GM21529 (cell line): ENCODE results near the gene SLC5A3.

Experiments used
- ATAC-seq: cut with Tn5 transposase; IDR thresholded peaks from one replicate; pipeline ENCODE4 v1.9.1; 2021; ENCODE audit not compliant: unreplicated experiment

The SLC5A3 gene

DNA sequence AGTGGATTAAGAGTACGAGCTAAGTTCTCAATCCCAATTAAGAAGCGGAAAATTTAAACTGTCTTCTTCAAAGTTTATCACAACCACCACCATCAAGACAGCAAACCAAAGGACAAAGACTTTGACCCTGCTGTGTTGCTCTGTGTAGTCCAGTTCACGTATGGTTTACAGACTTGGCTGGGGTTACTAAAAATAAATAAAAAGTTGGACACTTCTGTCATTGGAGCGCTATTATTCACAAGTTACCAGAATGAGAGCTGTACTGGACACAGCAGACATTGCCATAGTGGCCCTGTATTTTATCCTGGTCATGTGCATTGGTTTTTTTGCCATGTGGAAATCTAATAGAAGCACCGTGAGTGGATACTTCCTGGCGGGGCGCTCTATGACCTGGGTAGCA lies 21.6 kb downstream of the SLC5A3 start:
- ATAC-seq = no peak

DNA sequence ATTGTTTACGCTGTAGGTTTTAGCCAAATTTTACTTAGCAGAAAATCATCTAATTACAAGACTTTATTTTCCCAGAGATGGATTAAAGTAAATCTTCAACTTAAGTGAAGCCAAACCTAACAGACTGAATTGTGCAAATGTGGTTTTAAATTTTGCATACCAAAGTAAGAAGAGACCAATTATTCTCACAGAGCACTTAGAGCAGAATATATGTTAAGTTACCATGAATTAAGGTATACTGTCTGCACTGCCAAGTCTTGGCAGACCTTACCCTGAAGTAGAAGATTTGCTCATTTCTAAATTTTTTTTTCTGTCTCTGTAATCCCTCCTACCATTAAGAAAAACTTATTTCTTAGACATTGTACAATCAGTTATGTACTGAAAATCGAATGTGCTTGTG lies 24.1 kb downstream of the SLC5A3 start:
- no peak for ATAC-seq

DNA sequence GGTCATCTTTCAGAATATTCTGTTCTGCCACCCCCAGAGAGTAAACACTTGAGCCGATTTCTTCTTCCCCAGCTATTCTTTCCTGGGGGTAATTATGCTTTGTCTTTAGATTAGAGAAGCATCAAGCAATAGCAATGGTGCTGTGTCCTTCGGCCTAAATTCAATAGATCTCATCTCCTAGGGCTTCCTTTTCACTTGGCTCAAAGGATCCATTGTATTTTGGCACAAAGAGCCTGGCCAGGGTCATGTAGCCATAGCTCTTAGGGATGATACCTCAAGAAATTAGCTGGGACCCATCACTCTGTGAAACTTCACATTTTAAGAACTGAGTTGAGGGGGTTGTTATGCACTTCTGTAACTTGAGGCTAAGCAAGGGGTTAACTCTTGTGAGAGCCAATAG lies 27.0 kb downstream of the SLC5A3 start:
- no peak for ATAC-seq

DNA sequence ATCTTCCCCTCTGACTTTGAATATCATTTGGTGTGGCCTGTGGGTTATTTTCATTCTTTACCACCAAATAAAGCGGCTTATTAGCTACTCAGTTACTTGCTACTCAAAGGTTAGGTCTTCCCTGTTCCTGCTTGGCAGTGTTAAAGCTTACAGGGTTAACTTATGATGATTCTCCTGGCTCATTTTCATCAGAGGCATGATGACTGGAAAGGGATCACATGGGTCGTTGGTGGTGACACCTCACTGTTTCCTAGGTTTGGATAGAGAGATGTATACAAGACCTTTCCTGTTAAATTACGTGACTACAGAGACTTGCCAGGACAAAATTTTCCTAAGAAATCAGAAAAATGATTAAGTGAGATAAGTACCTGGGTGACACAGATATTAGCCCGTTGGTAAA lies 27.4 kb downstream of the SLC5A3 start:
- ATAC-seq = no peak

DNA sequence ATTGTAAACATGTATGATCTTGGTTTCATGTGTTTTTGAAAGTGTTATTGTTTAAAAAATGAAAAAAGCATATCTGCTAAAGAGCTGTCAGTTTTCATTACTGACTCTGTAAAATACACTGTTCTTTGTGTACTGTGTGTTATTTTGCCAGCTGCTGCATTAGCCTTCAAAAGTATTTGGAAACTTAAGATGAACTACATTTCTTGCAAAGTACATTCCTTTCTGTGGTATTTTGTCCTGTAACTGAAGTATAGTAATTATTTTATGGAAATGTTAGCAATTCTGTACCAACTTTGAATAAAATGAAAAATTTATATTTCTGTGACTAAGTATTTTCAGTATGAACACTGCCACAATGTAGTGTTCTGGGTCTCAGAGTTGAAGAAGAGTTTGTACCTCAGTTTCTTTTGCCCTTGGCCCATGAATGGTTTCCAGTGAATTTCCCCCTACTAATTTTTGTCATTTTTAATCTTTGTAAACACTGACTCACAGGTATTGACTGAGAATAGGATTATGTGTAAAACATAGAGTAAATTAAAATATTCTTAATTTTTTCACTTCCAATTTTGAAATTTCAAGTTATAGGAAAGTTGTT lies 32.7 kb downstream of the SLC5A3 start:
- no peak for ATAC-seq

DNA sequence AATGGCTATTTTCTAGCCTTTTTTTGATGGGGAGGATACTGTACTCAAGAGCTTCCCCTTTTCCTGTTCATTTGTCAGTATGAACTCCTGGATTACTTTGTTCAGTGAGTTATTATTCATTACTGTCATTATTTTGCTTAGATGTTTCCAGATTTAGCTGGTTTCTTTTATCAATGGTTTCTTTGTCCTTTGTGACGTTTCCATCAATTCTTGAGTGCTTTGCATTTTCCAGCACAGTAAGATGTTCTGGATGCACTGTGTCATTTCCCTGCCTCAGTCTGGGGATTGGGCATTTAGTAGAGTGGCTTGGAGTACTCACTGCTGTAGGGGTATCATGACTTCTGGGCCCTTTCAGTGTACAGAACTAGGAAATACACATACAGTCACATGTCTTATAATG lies 34.2 kb downstream of the SLC5A3 start:
- no peak for ATAC-seq

DNA sequence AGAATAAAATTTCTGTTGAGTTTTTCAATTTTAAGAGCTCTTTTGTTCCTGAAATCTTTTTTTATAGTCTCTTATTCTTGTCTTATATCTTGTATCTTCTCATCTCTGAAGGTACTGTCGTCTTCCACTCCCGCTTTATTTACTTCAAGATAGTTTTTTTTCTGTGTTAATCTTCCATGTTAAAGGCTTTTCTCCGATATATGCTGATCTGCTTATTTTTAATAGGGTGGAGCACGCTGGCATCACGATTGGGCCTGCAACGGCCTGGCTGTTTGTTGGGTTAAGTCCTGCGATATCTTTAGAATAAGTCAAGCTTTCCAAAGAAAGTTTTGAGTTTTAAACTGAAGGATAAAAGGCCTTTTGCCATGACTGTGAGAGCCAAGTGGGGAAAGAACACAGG lies 35.7 kb downstream of the SLC5A3 start:
- no peak for ATAC-seq

DNA sequence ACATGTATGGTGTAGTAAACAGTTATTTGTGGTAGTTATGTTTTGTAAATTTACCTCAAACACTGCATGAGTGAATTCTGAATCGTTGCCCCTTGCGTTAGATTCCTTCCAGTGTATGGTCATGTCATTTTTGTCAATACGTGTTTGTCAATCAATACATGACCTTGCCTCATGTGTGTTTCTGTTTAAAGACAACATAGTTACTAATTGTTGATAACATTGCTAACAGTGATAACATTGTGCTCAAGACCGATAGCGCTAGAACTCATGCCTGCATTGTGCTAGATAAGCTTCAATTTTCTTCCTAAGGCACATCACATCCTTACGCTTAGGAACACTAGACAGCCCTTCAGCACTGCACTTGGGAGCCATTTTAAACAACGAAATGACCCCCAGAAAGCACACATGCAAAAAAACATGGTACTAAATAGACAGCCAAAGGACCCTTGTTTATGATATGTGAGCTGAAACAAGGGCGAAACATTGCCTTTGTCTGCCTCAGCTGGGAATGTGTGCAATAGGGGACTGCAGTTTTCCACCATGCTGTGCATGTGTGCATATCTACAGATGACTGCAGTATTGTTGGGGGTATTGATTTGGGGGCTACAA lies 37.3 kb downstream of the SLC5A3 start:
- ATAC-seq = no peak

DNA sequence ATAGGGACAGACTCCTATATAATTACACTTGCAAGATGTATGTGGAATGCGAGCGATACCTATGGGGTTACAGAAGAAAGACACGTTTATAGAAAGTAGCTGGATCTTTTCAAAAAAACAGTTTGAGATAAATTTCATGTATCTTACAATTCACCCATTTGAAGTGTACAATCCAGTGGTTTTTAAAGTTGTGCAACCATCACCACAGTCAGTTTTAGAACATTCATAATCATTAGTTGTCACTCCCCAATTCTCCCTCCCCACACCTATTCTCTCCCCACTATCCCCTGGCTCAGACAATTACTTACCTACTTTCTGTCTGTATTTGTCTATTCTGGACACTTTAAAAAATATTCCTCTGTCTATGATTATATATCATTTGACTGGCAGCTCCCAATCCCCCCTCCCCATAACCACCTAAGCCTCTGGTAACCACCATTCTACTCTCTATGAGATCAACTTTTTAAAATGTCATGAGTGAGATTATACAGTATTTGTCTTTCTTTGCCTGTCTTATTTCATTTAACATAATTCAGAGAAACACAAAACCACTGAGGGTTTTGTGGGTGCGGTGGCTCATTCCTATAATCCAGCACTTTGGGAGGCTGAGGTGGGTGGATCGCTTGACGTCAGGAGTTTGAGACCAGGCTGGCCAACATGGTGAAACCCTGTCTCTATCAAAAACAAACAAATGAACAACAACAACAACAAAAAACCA lies 39.1 kb downstream of the SLC5A3 start:
- no peak for ATAC-seq

DNA sequence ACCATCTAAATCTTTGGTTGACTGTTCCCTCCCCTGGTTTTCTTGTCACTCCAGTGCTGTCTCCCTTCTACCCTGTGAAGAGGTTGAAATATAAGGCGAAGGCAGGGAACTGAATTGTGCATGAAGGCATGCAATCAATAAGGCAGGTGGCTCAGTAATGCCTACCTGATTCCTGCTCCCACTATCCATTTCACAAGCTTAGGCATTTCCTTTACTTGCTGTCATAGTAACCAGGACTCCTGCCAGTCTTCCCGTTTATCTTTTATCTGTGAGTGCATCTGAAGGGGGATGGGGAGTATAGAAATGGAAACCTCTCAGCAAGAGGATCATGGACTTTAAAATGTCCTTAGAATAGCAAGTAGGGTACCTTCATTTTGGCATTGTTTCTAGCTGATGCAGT lies 40.5 kb downstream of the SLC5A3 start:
- ATAC-seq = no peak

DNA sequence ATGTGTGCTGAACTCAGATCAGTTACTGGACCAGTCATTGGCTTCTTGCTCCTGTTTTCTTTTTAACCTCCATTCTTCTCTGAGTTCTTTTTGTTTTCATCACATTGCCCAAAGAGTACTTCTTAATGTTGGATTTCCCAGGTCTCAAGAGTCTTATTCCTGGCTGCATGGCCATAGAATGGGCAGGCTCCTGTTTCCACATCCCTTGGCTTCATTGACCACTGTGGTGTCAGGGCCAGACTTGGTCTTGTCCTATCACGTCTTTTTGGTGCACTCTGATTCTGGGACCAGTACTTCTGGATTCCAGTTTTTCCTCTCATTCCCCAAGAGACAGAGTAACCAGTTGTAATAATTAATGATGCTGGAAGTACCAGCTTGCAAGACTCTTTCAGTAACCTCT lies 41.8 kb downstream of the SLC5A3 start:
- no peak for ATAC-seq

DNA sequence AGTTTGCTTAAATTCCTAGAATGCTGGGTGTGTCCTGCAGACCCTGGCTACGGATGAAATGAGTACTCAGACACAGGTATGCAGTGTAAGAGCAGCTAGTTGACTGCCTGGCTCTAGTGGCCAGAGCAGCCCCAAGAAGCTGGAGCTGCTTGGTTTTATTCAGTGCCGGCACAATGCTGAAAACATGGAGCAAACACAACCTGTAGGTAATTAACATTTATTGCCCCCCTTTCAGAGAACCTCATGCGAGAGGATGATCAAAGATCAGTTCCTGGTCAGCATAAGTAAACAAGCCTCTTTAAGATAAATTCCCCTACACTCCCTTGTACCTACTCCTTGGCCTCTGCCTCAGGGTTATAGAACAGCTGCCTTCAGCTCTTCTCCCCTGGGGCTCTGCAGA lies 43.2 kb downstream of the SLC5A3 start:
- no peak for ATAC-seq

DNA sequence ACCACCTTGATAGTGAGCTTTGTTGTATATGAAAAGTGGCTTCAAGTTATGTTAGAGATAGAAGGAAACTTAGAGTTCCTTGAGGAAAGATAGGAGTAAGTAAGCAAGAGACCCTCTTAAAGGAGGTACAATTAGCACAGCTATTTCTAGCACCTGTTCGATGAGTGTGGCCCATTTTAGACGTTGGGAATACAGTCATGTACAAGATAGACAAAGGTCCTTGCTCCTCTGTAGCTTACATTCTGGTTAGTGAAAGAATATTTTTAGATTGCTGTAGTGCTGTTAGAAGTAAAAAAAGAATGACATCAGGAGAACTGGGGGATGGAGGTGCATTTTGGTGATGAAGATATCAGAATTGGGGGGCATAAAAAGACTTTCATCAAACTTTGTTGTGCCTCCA lies 47.5 kb downstream of the SLC5A3 start:
- no peak for ATAC-seq

DNA sequence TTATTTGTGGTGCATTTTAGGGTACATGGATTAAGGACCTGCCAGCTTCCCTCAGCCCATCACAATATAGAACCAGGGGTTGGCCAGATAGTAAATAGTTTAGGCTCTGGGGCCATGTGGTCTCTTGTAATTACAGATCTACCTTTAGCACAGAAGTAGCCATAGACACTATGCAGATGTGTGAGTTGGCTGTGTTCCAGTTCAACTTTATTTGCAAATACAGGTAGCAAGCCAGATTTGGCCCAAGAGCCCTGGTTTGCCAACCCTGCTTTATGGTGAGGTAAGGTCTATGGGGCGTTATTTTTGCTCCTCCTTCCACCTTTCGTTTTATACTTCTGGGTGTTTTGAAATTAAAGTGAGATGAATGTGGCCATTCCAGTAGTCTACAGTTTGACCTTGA lies 48.7 kb downstream of the SLC5A3 start:
- no peak for ATAC-seq
